ENCODE data around the gene DAB2IP.

GRCh38 chr9:121751686-121752445, 100.4 kb downstream of the DAB2IP start:
- TF ChIP-seq, protein P1, sequence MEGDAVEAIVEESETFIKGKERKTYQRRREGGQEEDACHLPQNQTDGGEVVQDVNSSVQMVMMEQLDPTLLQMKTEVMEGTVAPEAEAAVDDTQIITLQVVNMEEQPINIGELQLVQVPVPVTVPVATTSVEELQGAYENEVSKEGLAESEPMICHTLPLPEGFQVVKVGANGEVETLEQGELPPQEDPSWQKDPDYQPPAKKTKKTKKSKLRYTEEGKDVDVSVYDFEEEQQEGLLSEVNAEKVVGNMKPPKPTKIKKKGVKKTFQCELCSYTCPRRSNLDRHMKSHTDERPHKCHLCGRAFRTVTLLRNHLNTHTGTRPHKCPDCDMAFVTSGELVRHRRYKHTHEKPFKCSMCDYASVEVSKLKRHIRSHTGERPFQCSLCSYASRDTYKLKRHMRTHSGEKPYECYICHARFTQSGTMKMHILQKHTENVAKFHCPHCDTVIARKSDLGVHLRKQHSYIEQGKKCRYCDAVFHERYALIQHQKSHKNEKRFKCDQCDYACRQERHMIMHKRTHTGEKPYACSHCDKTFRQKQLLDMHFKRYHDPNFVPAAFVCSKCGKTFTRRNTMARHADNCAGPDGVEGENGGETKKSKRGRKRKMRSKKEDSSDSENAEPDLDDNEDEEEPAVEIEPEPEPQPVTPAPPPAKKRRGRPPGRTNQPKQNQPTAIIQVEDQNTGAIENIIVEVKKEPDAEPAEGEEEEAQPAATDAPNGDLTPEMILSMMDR (conservative IDR thresholded peaks at IDR 0.05), result no peak
- no peak for TF ChIP-seq EZH2 (IDR thresholded peaks at IDR 0.05; ENCODE audit: low read depth)

Measured in PC-9 (cell line).